RKO (cell line): ENCODE measurements around the gene TUG1.

Experiments
- DNase-seq: peaks from one replicate; pipeline ENCODE4 v3.0.0-alpha.2; 2016; ENCODE audit warnings: low spot score

The TUG1 gene

DNA sequence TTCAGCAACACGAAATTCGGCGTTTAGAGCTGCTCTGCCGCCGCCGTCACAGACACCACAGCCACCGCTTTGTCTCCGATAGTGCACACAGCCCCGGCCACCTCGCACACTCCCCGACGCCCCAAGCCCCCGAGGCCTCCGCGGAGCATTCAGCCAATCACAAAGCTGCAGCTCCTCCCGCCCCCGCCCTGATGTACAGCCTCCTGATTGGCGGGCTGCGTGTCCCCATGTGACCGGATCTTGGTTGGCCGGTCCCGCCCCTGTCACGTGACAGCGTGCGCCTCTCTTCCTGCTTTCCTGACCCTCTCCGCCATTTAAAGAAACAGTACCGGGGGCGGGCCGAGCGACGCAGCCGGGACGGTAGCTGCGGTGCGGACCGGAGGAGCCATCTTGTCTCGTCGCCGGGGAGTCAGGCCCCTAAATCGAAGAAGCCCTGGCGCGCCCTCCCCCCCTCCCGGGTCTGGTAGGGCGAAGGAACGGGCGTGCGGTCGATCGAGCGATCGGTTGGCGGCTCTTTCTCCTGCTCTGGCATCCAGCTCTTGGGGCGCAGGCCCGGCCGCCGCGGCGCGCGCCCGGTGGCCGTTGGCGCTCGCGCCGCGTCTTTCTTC is at the start of gene TUG1:
TUG1 (plus strand) TSS at position 342 of the 608 bp plus-strand sequence.
- DNase-seq = peak; percentile 97

DNA sequence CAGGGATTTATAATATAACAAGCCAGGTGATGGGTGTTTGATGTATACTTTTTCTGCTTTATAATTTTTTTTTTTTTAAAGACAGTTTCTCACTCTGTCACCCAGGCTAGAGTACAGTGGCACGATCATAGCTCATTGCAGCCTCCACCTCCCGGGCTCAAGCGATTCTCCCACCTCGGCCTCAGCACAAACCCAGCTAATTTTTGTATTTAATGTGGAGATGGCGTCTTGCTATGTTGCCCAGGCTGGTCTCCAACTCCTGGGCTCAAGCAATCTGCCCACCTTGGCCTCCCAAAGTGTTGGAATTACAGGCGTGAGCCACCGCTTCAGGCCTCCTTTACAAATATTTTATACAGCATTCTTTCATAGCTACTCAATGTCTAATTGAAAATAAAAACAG is 49.1 kb upstream of the TUG1 start:
- no peak for DNase-seq

DNA sequence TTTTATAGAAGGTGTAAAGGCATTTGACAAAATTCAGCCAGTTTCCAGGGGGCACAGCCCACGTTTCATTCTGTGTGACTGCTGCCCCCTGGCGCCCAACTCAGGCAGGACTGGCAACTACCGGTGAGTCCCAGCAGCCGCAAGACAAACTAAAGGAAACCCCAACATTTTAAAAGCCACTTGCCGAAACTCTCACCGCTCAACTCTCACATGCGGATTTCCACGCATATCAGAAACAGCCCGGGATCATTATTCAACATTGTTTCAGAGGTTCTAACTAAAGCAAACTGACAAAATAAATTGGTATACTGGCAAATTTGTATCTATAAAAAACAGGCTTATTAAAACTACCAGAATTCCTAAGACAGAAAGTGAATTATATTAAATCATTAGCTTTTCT is 48.7 kb upstream of the TUG1 start:
- peak; percentile 77 for DNase-seq

DNA sequence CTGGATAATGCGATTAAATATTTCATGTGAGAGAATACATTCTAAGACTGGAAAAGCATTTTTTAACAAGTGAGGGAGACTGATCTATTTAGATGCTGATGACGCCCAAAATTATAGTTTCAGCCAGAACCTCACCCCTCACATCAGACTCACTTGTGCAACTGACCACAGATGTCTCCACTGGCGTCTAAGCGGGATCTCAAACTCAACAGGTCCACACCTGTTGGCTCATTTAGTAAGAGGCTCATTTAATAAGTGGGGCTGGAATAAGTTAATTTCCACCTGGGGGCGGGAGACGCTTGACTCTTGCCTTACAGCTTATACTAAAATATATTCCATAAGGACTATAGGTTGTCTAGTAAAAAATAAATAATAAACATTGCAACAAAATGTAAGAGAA is 48.0 kb upstream of the TUG1 start:
- DNase-seq = no peak

DNA sequence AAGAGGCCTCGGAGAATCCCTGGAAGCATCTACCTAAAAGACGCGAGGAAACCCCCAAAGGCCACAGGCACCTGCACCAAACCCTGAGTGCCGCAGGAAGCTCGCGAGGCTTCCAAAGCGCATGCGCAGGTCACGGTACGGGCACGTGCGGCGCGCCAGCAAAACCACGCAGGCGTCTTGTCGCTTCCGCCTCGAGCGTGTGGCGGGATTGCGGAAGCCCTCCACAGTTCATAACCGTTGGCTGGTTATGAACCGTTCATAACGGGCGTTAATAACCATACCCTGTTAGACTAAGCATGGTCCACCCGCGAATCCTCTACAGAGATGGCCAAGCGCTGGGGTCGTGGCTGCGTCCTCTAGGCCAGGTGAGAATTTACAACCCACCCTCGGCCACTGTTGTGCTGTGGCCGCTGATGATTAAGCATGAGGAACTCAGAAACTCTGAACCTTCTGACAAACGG is 46.9 kb upstream of the TUG1 start:
- DNase-seq = no peak

DNA sequence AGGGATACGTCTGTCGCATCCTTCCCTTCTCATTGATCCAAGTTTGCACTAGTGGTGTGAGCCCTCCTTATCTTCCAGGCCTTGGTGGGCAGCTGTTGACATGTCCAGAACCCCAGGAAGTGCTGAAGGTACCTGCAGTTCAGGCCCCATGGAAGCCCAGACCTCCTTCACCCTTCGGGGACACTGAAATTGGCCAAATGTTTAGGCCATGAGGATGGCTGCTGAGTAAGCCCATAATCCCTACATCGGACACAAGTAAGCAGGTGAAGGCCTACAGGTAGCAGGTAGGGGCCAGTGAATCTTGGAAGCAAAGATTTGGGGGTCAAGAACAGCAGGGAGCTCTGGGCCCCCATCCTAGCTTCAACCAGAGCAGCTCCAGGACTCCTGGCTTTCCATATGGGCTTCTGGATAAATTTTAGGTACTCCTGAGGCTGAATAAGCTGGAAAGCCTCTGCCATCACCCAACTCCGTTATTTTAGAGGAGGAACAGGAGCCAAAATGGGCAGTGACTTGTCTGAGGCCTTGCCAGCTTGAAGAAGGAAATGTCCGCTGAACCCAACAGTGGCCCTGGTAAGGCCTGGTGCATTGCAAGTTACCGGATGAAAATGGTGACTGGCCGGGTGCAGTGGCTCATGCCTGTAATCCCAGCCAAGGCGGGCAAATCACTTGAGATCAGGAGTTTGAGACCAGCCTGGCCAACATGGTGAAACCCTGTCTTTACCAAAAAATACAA is 45.7 kb upstream of the TUG1 start:
- DNase-seq = no peak

DNA sequence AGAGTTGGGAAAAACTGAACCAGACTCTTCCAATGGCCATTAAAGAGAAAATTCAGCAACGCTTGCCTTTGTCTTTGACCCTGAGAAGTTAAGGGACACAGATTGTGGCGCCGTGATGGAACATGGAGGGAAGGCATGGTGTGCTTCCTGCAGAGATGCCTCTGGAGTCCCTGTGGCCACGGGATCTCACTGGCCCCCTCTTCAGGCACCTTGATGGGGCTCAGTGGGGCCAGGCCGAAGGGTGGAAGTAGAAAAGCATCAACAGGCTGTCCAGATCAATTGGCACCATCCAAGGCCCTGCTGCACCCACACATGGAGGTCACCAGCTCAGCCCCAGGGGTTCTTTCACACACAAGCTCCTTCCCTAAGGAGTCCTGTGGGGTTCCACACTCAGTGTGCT is 43.4 kb upstream of the TUG1 start:
- DNase-seq = no peak

DNA sequence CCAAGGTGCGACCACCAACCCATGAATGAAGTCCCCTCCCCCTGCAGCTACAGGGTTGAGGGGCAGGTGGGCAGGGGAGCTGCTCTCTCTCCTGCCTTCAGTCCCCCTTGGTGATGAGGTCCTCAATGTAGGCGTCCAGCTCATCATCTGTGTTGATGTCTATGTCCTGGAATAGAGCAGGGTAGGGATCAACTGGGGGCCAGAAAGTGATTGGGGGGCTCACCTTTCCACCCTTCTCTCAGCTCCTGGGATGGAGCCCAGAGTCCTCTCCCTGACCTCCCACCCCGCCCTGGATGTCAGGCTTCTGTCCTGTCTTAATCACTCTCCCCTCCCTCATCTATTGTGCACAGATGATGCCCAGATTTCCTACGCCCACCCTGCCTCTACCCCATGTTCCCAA is 42.4 kb upstream of the TUG1 start:
- DNase-seq = no peak

DNA sequence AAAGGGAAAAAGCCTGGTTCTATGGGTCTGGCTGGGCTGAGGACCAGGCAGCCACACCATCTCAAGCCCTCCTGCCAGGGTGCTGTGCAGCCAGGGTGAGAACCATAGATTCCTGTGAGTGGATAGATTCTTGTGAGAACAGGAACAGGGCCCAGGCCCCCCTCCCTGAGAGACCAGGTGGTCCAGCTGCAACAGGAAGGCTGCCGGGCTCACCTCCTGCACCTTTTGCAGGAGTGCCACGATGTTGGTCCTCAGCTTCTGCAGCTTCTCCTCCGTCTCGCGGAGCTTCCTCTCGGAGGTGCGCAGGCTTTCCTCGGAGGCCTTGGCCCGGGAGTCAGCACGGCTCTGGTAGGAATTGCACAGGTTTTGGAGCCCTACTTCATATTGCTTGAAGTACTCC is 41.3 kb upstream of the TUG1 start:
- no peak for DNase-seq

DNA sequence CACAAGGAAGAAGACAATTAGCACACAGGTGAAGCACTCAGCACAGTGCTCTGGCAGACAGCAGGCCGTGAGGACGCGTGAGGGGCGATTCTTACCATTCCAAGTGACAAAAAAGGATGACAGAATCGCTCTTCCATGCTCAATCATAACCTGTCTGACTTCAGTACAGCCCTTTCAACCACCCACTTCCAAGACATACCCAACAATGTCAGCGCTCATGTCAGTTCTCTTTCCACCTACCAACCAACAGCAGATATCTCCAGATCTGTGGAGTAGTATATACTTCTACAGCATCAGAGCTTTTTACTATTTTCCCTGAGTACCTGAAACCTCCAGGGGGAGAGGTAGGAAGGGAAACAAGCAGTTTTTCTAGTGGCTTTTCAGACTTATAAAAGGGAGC is 40.7 kb upstream of the TUG1 start:
- no peak for DNase-seq

DNA sequence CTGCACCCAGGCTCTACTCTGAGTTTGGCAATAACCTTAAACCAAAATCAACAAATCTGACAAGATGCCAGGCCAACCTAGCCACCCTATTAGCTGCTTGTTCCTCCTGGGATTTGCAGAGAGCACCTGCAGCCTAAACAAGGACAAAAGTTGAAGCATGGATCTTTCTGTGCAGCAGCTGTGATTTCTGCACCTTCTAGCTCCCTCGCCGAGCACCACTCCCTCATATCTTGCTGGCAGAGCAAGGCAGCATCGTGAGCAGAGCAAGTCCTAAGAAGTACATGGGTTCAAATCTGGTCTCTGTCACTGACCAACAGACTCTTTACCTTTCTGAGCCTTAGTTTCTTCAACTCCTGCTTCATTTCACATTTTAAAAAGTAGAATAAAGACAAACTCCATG is 38.8 kb upstream of the TUG1 start:
- no peak for DNase-seq

DNA sequence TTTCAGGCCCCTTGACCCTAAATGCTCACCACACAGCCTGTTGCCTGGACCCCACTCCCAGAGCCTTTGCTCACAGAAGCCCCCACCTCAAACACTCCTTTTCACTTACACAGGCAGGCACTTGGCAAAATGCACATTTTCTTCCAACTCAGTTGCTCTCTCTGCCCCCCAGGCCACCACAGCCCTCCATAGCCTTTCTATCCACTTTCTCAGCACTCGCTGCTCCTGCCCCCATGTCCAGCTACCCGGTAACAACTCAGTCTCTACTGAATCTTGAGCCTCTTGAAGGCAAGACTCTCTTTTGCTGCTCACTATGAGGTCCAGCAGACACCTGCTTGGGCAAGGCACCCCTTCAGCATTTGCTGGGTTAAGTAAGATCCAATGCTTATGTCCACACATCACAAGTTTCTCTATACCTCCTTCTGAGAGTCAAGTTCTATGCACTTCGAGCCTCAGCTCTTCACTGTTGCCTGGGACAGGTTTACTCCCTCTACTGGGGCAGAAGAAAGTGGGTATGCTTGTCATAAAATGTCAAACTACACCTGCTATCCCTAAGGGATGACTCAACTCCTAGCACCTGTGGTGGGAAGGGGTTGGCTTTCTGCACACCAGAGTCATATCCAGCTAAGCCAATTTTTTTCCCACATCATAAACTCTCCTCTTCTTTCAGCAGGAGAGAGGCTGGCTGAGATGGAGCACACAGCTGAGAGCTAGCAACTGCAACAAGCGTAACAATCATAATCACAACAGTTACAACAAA is 37.3 kb upstream of the TUG1 start:
- no peak for DNase-seq

DNA sequence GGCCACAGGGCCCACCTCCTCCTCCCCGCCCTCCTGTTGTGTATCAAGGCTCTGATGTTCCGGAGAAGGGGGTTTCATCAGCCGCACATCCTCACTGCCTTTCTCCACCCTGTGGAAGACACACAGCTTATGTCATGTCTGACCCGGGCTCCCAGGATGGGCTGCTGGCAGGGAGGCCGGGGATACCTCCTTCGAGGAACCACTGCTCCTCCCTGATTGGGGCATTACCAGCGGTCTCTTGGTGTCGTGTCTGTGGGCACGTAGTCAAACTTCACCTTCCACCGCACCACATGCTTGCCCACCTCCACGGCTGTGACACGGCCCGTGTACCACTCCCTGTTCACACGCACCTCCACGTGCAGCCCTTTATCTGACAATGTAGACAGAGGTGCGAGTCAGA is 36.4 kb upstream of the TUG1 start:
- DNase-seq = no peak

DNA sequence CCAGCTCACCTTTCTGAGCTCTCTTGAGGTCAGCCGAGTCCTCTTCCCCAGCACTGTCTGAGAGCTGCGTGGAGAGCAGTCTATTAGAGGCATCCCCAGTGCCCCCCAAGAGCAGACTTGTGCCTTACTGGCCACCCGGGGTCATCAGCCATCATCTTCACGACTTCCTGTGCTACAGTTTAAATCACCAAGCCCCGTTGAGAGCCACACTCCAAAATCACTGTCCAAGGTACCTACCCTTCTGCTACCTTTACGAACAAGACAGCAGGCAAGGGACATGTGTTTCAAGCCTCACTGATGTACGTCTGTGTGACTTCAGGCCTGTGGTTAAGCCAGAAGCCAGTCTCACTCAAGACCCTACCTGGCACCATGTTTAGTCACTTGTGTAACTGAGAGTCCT is 35.6 kb upstream of the TUG1 start:
- DNase-seq = no peak

DNA sequence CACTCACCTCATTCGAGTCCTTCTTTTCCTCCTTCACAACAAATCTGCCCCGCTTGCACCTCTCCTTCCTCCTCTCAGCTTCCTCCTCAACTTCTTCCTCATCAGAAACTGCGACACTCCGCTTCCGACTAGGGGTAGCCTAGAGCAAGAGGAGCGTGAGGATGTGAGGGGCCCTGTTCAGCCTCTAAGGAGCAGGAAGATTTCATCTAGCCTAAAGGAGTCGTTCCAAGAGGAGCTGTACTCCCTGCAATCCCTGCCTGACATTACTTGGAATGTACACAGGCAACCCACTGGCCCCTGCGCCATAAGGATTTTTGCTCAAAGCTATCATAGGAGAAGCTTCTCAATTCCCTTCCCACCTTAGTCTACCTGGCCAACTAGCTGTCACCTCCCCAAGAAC is 35.0 kb upstream of the TUG1 start:
- DNase-seq = no peak

DNA sequence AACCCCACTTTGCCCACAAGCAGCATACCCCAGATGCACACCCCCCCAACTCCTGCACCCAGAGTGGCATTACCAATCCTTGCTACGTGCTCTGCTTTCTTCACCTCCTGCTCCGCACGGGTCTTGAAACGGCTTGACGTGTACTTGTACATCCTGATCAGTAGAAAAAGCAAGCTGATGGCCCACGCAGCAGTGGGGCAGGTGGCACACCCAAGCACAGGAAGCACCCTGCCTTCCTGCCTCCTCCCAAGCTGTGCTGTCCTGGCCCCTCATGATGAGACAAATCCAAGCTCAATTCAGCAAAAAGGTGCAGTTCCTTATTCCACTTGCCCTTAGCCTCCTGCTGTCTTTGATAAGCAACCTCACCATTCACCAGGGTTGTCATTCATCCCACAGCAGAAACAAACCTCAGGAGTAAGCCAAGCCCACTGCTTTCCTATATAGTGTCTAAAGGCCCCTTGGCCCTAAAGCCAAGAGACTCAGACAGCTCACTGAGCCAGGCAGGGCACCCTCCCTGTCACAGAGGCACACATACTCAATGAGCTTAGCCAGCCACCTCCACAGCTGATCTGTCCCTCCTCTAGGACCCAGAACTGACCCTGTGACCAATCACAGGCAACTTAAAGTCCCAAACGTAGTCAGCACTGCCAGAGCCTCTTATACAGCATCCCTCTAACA is 28.2 kb upstream of the TUG1 start:
- DNase-seq = no peak

DNA sequence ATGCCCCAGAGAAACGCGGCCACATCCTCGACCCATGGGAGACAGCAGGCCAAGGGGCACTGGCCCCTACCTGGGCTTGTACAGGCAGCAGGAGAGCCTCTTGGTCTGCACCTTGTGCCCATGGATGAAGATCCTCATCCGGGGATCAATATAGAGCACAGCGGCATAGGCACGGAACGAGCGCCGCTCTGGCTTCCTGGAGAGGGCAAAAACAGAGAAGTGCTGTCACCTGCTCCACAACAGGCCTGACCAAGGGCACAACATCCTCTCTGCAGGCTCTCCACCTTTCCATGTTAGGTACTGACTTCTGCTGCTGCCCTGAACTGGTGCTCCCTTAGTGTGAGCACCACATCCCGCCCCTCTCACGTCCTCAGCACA is 27.7 kb upstream of the TUG1 start:
- DNase-seq = no peak

DNA sequence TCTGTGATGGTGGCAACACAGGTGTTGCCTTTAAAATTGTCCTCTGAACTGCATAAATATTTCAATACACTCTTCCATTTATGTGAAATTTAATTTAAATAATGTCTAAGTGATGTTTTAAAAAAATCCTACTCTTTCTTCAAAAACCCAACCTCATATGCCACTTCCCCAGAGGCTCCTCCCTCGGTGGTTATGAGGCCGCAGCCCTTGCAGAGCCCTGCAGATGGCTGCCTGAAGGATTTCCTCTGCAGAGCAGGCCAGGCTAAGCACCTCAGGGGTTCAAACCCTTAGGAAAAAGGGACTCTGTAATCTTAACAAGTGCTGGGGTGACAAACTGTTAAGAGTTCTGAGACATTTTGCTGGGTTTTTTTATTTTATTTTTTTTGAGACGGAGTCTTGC is 25.7 kb upstream of the TUG1 start:
- DNase-seq = no peak

DNA sequence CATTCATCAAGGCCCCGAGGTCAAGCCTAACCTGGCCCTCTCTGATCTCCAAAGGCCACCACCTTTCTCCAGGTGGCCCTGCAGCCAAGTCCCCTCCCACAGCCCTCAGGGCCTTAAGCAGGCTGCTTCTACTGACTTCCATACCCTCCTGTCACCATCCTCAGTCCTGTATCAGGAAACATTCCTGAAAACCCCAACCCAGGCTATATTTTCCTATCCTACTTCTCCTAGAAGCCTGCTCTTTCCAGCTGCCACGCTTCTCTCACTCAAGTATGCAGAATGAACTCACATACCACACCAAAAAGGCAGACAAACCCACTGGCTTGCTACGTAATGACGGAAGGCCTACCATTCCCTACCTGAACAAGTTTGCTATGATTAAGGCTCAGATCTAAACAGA is 24.1 kb upstream of the TUG1 start:
- DNase-seq = no peak

DNA sequence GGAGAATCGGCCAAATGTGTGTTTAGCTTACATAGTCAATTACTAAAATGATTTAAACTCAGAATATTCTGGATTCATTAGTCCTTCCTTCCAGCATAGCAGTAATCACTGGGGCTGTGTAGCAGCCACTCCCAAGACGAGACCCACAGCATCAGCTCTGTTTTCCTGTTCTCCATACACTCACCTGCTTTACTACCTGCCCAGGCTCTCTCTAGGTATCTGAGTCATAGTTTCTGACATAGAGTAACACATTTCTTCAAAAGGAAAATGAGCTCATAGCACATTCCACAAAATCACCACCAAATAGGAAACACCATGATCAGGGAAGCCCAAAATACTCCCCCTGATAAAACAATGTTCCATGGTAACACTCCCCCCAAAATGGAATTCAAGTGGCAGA is 23.4 kb upstream of the TUG1 start:
- DNase-seq = no peak

DNA sequence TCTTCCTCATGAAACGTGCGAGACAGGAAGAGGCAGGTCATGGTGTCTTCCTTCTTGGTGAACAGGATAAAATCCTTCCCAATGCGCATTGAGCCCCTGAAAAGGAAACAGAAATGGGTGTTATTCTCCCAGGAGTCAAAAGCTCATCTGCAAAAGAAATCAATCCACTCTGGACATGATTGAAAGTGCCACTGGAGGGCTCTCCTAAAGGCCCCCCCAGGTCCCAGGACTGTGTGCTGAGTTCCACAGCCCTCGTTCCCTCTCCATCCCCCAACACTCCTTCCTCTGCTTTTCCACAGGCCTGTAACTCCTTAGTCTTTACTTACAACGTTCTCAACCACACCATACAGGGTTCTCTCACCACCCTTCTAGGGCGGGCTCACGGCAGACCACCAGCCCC is 22.7 kb upstream of the TUG1 start:
- no peak for DNase-seq

DNA sequence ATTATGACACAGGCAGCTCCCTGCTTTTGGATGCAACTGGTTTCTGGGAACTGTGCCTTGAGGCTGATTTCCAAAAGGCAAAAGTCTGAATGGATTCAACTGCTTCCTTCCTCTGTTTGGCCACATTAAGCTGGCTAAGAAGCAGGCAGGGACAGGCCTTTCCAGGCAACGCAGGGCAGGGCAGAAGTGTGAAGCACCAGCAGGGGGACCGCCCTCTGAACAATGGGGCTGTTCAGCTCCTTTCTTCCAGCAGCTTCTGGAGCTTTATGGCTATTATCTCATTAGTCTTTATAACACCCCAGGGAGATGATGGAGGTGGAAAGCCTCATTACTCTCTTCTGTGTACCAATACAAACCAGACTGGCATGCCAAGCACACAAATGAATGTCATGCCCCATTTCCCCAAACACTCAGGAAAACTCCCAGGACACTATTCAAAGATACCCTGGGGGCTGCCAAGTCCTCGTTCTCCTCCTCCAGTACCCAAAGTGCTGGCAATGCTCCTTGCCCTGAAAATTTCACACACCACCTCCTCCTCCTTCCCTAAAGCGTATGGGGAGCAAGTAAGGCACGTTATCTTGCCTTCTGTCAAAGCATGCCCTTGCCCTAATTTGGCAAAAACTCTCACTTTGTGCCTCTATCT is 21.8 kb upstream of the TUG1 start:
- DNase-seq = no peak
